Activated B cell treated with CpG ODN at 0.5 μM for 24 hours (primary cell): ENCODE data around the gene GLIPR1. TPM values are rescaled to one million over a fixed set of nuclear protein-coding genes. Genes with fewer than 3 reads are reported as not detected.

Source experiments
- ATAC-seq: fragments of 200-7000 bp; cut with Tn5 transposase; one replicate; pipeline ENCODE4 v1.10.0; 2021; ENCODE audit warnings: low read depth, mild to moderate bottlenecking, moderate library complexity
- CTCF ChIA-PET: fragments of 350-600 bp; sonication (Branson Sonifier 250); formaldehyde crosslinking; loops from one replicate; lab custom pipeline; 2021; ENCODE audit warnings: antibody characterized with exemption; lab: Charles Lee
- POLR2A ChIA-PET: fragments of 350-600 bp; sonication (Branson Sonifier 250); formaldehyde crosslinking; loops from one replicate; lab custom pipeline; 2021; ENCODE audit warnings: antibody characterized with exemption; lab: Charles Lee
- DNase-seq: peaks from one replicate; pipeline ENCODE4 v3.0.0; 2022
- H3K27ac Mint-ChIP-seq: one replicate; pipeline ENCODE4 v1.8.0; 2020; ENCODE audit warnings: mixed read lengths
- H3K27me3 Mint-ChIP-seq: one replicate; pipeline ENCODE4 v1.8.0; 2021; ENCODE audit warnings: mixed read lengths
- H3K36me3 Mint-ChIP-seq: one replicate; pipeline ENCODE4 v1.8.0; 2021; ENCODE audit warnings: low read depth, mixed read lengths
- H3K4me1 Mint-ChIP-seq: one replicate; pipeline ENCODE4 v1.8.0; 2021; ENCODE audit warnings: mixed read lengths
- H3K4me3 Mint-ChIP-seq: one replicate; pipeline ENCODE4 v1.8.0; 2020; ENCODE audit warnings: mild to moderate bottlenecking, mixed read lengths
- H3K9me3 Mint-ChIP-seq: one replicate; pipeline ENCODE4 v1.8.0; 2020; ENCODE audit warnings: mixed read lengths
- intact Hi-C: fragments of 100-400 bp; cut with micrococcal nuclease; formaldehyde crosslinking; loops from one replicate; pipeline ENCODE4 v1.15.1; 2024
- total RNA-seq: library from RNA; stranded (reverse); gene quantifications from 2 replicates; pipeline ENCODE4 v1.2.3, GENCODE V29; 2022
- TF ChIP-seq, protein P1 (sequence below): fragments of 200-600 bp; IDR thresholded peaks from one replicate; pipeline ENCODE4 v1.8.0; 2022; ENCODE audit warnings: antibody characterized with exemption, mild to moderate bottlenecking

The GLIPR1 gene
- total RNA-seq, 1 donor from 2014 or later: 45.4 TPM

DNA sequence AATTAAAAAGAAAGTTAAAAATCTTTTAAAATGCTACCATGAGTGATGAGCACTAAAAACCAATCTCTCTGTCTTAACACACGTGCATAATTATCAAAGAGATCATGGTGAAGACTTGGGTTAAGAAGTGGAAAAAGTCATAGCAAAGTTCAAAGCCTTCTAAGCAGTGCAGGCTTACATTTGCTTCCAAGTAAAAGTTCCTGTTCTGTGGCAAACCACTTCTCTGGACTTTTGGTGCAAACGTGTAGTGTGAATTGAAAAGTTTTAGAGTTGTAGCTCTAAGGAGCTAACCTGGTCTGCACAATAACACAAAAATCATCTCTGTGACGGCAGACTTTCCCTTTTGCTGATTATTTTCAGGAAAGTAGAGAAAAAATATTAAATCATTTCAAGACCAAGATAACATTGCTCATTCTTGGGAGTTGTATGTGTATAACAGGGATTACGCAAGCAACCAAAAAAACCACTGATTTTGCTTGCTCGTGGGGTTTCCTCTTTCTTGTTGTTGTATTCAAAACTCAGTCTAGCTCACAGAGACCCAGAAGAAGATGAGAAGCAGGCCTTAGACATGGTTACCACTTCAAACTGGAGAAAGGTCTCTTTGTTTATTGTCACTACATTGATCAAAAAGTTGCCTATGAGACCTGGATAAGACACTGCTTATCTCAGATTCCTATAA, 2.3 kb upstream of the GLIPR1 start:
- Mint-ChIP-seq H3K4me1 (peaks cover 80% of the 10 kb centered on the region), H3K4me3 (peak overlapping the region; percentile 58), H3K36me3 (peaks cover 12% of the 10 kb centered on the region), H3K9me3 (no peaks in the 10 kb centered on the region), H3K27ac (peak overlapping the region; percentile 97), H3K27me3 (no peaks in the 10 kb centered on the region)
- ChIA-PET POLR2A (interaction anchor here (0.6 to 8.3 kb wide), 4 partner anchors 11 to 144 kb away, joined by 3 to 41 read pairs (median 26); partner anchors contain the start of genes GLIPR1L1, GLIPR1L2 and KRR1), CTCF (interaction anchor here (1.0 to 1.4 kb wide), 3 partner anchors 27 to 49 kb away, joined by 3 to 4 read pairs (median 3); partner anchors contain the start of gene KRR1)
- DNase-seq (no peak), ATAC-seq (peak; percentile 45)
- intact Hi-C loops: no loop called here
- TF ChIP-seq, protein P1, sequence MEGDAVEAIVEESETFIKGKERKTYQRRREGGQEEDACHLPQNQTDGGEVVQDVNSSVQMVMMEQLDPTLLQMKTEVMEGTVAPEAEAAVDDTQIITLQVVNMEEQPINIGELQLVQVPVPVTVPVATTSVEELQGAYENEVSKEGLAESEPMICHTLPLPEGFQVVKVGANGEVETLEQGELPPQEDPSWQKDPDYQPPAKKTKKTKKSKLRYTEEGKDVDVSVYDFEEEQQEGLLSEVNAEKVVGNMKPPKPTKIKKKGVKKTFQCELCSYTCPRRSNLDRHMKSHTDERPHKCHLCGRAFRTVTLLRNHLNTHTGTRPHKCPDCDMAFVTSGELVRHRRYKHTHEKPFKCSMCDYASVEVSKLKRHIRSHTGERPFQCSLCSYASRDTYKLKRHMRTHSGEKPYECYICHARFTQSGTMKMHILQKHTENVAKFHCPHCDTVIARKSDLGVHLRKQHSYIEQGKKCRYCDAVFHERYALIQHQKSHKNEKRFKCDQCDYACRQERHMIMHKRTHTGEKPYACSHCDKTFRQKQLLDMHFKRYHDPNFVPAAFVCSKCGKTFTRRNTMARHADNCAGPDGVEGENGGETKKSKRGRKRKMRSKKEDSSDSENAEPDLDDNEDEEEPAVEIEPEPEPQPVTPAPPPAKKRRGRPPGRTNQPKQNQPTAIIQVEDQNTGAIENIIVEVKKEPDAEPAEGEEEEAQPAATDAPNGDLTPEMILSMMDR: no peak

DNA sequence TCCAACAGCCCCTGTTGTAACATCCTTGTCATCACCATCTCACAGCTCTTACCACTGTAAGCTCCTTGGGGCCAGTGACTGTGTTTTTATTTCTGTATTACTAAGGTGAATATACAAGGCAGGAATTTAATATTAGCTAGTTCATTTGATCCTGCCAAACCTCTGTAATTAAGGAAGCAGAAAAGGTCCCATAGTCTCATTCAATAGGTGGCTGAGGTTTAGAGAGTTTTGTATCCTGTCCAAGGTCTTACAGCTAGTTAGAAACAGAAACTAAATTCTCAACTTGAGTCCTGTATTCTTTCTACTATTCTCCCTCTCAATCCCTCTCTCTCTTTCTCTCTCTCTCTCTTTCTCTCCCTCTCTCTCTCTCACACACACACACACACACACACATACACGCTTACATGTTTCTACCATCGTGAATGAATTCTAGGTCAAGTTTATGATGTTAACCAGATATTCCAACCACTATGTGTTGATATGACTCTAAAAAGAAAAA, 543 bp upstream of the GLIPR1 start:
- no peak for DNase-seq
- TF ChIP-seq, protein P1: no peak
- H3K9me3 Mint-ChIP-seq: no peaks in the 10 kb centered on the region
- ChIA-PET CTCF (interaction anchor here (1.0 to 2.2 kb wide), 6 partner anchors 8 to 551 kb away, joined by 3 to 12 read pairs (median 4); partner anchors contain the start of genes GLIPR1L2 and PHLDA1), POLR2A (interaction anchor here (0.9 to 8.3 kb wide), 14 partner anchors 9 to 1076 kb away, joined by 3 to 68 read pairs (median 8); partner anchors contain the start of genes BBS10, GLIPR1L2, KRR1 and NAP1L1)
- peak overlapping the region; percentile 97 for H3K27ac Mint-ChIP-seq
- H3K4me1 Mint-ChIP-seq: peaks cover 93% of the 10 kb centered on the region
- peaks cover 28% of the 10 kb centered on the region for H3K36me3 Mint-ChIP-seq
- no peaks in the 10 kb centered on the region for H3K27me3 Mint-ChIP-seq
- intact Hi-C loops: loop anchor here (1.0 to 10.0 kb wide), 8 partner anchors 8 to 1587 kb away; partner anchors contain the start of genes BBS10, E2F7, GLIPR1L2 and NAP1L1
- peak overlapping the region; percentile 96 for H3K4me3 Mint-ChIP-seq
- ATAC-seq: peak; percentile 27

DNA sequence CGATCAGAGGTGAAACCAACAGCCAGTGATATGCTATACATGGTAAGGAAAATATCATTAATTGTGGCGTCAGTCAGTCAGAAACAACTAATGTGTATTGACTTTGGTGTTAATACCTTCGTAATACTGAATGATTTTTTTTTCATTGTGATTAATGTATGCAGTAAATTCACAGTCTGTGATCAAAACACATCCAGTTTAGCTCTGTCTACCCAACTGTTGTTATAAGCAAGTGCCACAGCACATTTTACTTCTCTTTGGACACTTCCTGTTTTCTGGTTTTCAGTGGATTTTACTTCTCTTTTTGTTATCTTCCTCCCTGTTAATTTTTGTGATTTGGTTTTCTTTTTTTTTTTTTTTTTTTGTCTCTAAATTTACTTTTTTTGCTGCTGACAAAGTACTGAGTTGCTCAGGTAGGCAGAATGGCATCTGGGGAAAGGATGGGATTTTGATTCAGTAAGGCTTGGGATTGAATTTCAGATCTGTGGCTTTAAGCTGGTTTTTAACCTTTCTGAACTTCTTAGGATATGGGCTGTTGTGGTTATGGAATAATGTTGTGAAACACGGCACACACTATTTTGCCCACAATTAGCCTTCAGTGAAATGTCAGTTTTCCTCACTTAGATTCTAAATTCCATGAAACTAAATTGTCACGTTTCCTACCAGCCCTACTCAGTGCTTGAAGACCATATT, 604 bp downstream of the GLIPR1 start:
- H3K27ac Mint-ChIP-seq: peak overlapping the region; percentile 97

DNA sequence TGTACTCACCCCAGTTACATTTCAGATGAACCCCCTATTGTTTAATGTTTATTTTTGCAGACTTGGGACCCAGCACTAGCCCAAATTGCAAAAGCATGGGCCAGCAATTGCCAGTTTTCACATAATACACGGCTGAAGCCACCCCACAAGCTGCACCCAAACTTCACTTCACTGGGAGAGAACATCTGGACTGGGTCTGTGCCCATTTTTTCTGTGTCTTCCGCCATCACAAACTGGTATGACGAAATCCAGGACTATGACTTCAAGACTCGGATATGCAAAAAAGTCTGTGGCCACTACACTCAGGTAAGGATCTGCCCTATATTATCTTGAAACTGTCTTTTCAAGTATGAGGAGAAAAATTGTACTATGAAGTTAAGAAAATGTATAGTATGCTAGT, 1.2 kb downstream of the GLIPR1 start:
- Mint-ChIP-seq H3K4me1 (peaks cover 97% of the 10 kb centered on the region), H3K27me3 (no peaks in the 10 kb centered on the region), H3K36me3 (peaks cover 43% of the 10 kb centered on the region), H3K9me3 (no peaks in the 10 kb centered on the region), H3K27ac (peak overlapping the region; percentile 97), H3K4me3 (peak overlapping the region; percentile 96)
- DNase-seq: no peak
- ChIA-PET POLR2A (interaction anchor here (2.4 to 8.3 kb wide), 4 partner anchors 11 to 867 kb away, joined by 11 to 68 read pairs (median 39); partner anchors contain the start of genes BBS10, GLIPR1L2 and KRR1), CTCF (interaction anchor here (2.2 to 5.0 kb wide), 2 partner anchors 45 to 90 kb away, joined by 12 to 40 read pairs; partner anchors contain the start of gene GLIPR1L2)
- TF ChIP-seq, protein P1: no peak
- no peak for ATAC-seq
- intact Hi-C loops: loop anchor here (1.0 to 10.0 kb wide), 8 partner anchors 8 to 1586 kb away; partner anchors contain the start of genes BBS10, E2F7, KRR1 and OSBPL8

More for the DNA sequence above, 604 bp downstream of the GLIPR1 start:
- no peaks in the 10 kb centered on the region for H3K27me3 Mint-ChIP-seq
- ATAC-seq (peak; percentile 39), DNase-seq (no peak)
- POLR2A ChIA-PET: interaction anchor here (0.9 to 8.3 kb wide), 14 partner anchors 8 to 1075 kb away, joined by 3 to 68 read pairs (median 8); partner anchors contain the start of genes BBS10, GLIPR1L2, KRR1 and PHLDA1
- no peaks in the 10 kb centered on the region for H3K9me3 Mint-ChIP-seq
- H3K36me3 Mint-ChIP-seq: peaks cover 37% of the 10 kb centered on the region
- TF ChIP-seq, protein P1: no peak
- peaks cover 97% of the 10 kb centered on the region for H3K4me1 Mint-ChIP-seq
- intact Hi-C loops: loop anchor here (1.0 to 10.0 kb wide), 8 partner anchors 8 to 1586 kb away; partner anchors contain the start of genes BBS10, E2F7, KRR1 and OSBPL8
- H3K4me3 Mint-ChIP-seq: peak overlapping the region; percentile 96
- CTCF ChIA-PET: interaction anchor here (0.6 to 2.2 kb wide), 6 partner anchors 9 to 1073 kb away, joined by 3 to 12 read pairs (median 3); partner anchors contain the start of genes GLIPR1L2 and PHLDA1
